K562 (cell line): ENCODE measurements around the gene PREB.

Experiments
- ATF2 ChIP-seq: sonication (generic); formaldehyde crosslinking; IDR thresholded peaks from 2 replicates; pipeline ENCODE4 v1.8.1; 2022; ENCODE audit warnings: missing genetic modification reagents
- CTCF ChIP-seq, 3 experiments: IDR thresholded peaks in 2 of 3; conservative IDR thresholded peaks in 1 of 3; 2 replicates each; pipeline ENCODE4 v1.5.1; 2011 to 2012; ENCODE audit warnings: low read length in 3 of 3, mild to moderate bottlenecking in 3 of 3, control low read depth in 2 of 3, improper control_type of control experiment in 1 of 3, inconsistent platforms in 1 of 3, low read depth in 1 of 3, mixed read lengths in 1 of 3, moderate library complexity in 1 of 3; ENCODE audit not compliant: insufficient read depth in 2 of 3
- EHMT2 ChIP-seq: fragments of 450-650 bp; IDR thresholded peaks from 2 replicates; pipeline ENCODE4 v1.6.1; 2018; ENCODE audit warnings: antibody characterized with exemption
- GTF3C2 ChIP-seq: IDR thresholded peaks from 3 replicates; pipeline ENCODE4 v1.6.1; 2011; ENCODE audit warnings: borderline replicate concordance, mild to moderate bottlenecking, moderate library complexity; ENCODE audit not compliant: insufficient read length; ENCODE audit errors: extremely low read depth
- IRF2 ChIP-seq: sonication (generic); formaldehyde crosslinking; IDR thresholded peaks from 2 replicates; pipeline ENCODE4 v1.8.1; 2022; ENCODE audit warnings: mild to moderate bottlenecking, missing genetic modification reagents
- NFIC ChIP-seq: fragments of 450-650 bp; IDR thresholded peaks from 2 replicates; pipeline ENCODE4 v1.6.1; 2017; ENCODE audit warnings: mild to moderate bottlenecking, inconsistent platforms
- RFX5 ChIP-seq: IDR thresholded peaks from 2 replicates; pipeline ENCODE4 v1.6.1; 2011; ENCODE audit warnings: low read depth, mild to moderate bottlenecking, improper control_type of control experiment, low read length
- ZBTB43 ChIP-seq: sonication (generic); formaldehyde crosslinking; IDR thresholded peaks from 2 replicates; pipeline ENCODE4 v1.8.0; 2023; ENCODE audit warnings: mild to moderate bottlenecking, missing genetic modification reagents
- ZFP91 ChIP-seq: sonication (generic); formaldehyde crosslinking; IDR thresholded peaks from 2 replicates; pipeline ENCODE4 v1.8.0; 2022; ENCODE audit warnings: mild to moderate bottlenecking, missing genetic modification reagents
- ZNF354B ChIP-seq: fragments of 250-450 bp; sonication (Bioruptor Pico); IDR thresholded peaks from 2 replicates; pipeline ENCODE4 v1.4.0; 2020

- TF ChIP-seq NFIC (no peak), RFX5 (no peak), EHMT2 (no peak), CTCF (IDR thresholded peaks at IDR 0.05 in 2 of 3, conservative IDR thresholded peaks at IDR 0.05 in 1 of 3; ENCODE audit: insufficient read depth in 2 of 3, low read depth in 1 of 3, low read length in 3 of 3) (no peak), ZBTB43 (no peak), IRF2 (CRISPR knock-in tag) (no peak), GTF3C2 (no peak), ZNF354B (CRISPR knock-in tag) (no peak), ZFP91 (CRISPR knock-in tag) (no peak), ATF2 (CRISPR knock-in tag) (no peak)
Measured at GRCh38 chr2:27091746-27092695, 42.4 kb downstream of the PREB start.
